ENCODE results near the gene SLC6A6.

DNA sequence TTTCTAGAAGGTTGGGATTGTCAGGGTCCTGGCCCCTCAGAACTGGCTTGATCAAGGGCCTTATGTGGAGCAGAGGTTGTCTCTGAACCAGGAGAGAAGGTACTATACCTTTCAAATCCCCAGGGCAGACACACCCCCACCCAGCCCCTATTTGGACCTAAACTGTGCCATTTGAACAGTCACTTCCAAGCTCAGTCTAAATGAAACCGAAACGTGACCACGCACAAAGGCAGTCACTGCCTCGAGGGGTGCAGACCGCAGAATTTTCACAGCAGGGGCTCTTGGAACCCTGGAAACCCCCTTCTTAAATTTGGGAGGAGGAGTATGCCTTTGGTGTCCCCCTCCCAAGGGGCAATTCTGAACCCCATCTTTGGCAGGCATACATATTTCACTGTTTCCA, 84.1 kb downstream of the SLC6A6 start:
- TF ChIP-seq TAF1 (IDR thresholded peaks at IDR 0.05; ENCODE audit: low read depth, low read length), result no peak
- TF ChIP-seq SPI1 (IDR thresholded peaks at IDR 0.05; ENCODE audit: low read depth, low read length), result no peak
- no peak for TF ChIP-seq POLR2AphosphoS5 (IDR thresholded peaks at IDR 0.05; ENCODE audit: low read depth, low read length)
